IPS DF 4.7 (cell line): ENCODE data around the gene RSU1.

Source experiments
- DNase-seq: peaks from one replicate; pipeline ENCODE4 v3.0.0-alpha.2; 2013; ENCODE audit warnings: low spot score; ENCODE audit errors: extremely low read depth

Gene RSU1

GRCh38 chr10:16681521-16681920 lies 135.7 kb downstream of the RSU1 start:
- DNase-seq, result no peak

DNA sequence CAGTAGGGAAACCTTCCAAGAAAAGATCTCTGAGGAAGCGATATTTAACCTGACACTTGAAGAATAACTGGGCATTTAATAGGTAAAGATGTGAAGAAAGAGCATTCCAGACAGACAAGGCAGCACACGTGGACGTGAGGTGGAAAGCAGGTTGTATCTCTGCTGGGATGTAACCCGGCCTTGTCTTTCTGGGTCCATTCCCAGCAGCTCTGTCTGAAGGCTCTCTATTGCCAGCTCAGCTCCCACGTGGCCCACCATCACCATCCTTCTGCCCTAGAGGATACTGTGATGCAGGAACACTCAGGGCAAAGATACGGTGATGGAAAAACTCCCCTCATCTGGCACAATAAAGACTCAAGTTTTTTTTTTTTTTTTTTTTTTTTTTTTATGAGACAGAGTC lies 137.7 kb downstream of the RSU1 start:
- no peak for DNase-seq

DNA sequence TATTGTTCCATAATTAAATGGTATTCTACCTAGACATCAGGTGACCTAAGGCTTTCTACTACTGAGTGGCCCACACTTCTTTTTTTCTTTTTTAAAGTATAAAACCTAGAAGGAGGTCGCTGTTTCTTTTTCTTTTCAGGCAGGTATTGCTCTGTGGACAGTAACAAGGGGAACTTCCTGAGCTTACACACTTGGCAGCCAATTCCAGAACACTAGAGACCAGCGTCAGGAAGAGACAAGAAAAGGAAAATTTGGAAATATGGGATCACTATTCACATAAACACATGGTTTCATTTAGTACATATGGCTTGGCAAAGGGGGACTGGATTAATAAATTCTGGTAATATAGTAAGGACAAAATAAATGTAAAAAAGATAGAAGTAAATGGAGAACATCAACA lies 141.9 kb downstream of the RSU1 start:
- no peak for DNase-seq

DNA sequence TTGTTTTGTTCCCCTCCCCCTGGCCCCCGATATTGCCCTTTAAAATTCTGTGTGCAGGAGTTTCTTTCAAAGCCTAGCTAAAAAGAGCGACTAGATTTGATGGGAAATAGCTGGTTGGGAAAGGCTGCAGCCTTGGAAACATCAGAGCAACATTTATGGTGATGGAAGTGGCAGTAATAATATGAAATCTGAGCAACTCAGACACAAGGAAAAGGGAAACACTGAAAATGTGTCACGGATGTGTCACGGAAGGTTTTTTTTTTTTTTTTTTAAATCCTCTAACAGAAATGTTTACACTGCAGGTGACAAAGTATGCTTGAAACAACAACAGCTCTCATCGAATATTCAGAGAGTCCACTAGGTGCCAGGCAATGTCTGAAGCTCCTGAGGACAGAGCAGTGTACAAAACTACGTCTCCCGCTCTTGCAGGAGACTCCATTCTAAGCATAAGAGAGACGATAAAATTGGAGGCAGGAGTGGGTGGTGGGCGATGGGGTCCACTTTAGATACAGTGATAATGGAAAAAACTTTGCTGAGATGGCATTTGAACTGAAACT lies 143.0 kb downstream of the RSU1 start:
- DNase-seq, result no peak

- DNase-seq, result no peak
These were observed 143.8 kb downstream of the RSU1 start for GRCh38 chr10:16673443-16673842.

GRCh38 chr10:16663444-16663843 lies 153.8 kb downstream of the RSU1 start:
- no peak for DNase-seq

- DNase-seq, result no peak
These were observed 154.3 kb downstream of the RSU1 start for GRCh38 chr10:16662923-16663322.

DNA sequence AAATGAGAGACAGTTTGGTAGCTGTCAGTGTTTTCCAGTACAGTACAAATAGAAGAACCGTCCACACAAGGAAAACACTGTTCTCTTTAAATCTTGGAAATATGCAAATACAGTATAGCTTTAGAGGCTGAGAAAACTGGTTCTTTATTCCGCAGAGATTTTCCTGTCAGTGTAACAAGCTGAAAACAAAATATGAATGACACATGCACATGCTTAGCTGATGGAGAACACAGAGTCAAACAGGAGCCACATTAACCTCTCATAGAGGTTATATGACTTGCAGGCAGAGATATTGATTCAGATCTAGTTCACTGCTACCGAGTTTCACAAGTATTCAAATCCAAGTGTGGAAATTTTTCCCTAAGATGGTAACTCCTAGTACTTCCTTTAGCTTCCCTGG lies 160.3 kb downstream of the RSU1 start:
- DNase-seq, result no peak

DNA sequence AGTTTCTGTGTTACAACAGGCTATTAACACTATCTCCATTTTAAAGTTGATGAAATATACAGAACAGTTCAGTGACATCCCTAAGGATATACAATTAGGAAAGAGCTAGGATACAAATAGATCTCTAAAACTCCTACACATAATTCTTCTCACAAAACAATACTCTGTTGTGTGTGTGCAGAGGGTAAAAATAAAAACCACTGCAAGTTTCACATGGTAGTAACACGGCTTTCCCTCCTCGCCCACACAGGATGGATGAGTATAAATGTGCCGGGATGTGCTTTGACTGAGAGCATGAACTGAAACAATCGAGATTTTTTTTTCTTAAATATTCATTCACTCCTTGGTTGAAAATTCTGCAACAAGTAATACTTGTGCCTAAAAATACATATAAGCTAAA lies 164.0 kb downstream of the RSU1 start:
- DNase-seq, result no peak

- DNase-seq, result no peak
These were observed 165.1 kb downstream of the RSU1 start for GRCh38 chr10:16652154-16652553.

- DNase-seq, result no peak
These were observed 167.5 kb downstream of the RSU1 start for GRCh38 chr10:16649757-16650156.

GRCh38 chr10:16648366-16648765 lies 168.9 kb downstream of the RSU1 start:
- no peak for DNase-seq

GRCh38 chr10:16646181-16647059 lies 170.8 kb downstream of the RSU1 start:
- DNase-seq, result no peak

DNA sequence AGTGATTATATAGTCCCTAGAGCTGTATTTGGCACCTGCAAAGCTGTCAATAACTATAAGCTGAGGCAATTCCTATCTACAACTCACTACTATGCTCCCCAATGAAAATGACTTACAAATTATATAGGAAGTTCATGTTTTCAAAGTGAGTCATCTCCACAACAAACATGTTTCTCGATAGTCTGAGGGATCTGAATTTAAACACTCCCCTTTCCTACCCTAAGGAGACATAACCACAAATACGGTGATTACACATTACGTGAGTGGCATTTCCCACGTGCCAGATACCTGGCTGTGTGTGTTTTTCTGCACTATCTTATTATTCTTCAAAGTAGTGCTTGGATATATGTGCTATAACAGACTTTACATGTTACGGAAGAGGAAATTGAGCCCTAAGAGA lies 173.1 kb downstream of the RSU1 start:
- DNase-seq, result no peak

DNA sequence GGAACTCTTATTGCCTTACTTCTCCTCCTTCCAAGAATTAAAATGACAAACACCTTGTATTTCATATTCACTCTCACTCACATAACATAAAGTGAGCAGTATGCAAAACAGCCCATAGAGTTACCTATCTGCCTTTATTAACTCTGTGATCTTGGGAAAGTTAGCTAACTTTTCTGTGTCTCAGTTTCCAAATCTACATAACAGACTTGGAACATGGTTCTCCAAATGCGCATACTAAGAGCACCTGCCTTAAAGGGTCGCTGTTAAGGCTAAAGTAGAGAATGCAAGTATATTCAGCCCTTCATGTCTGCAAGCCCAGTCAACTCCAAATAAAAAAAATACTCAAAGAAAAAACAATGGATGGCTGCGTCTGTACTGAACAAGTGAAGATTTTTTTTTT lies 173.7 kb downstream of the RSU1 start:
- no peak for DNase-seq

GRCh38 chr10:16640153-16640552 lies 177.1 kb downstream of the RSU1 start:
- DNase-seq, result no peak

DNA sequence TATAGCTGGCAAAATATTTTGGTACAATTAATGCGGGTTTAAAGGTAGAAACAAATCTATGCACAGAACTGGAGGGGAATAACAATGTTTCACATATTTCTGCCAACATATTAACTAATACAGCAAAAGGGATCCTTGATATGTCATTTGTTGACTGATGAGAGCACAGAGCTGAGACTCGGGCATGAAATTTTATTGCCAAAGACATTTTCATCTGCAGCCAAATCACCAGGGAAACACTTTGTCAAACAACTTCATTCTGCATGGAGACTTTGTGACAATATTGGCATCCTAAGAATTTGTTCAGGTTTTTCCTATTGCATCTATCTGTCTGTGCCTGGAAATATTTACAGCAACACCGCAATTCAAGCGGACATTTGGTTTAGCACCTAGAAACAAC lies 177.8 kb downstream of the RSU1 start:
- DNase-seq, result no peak

- no peak for DNase-seq
These were observed 184.2 kb downstream of the RSU1 start for GRCh38 chr10:16632996-16633395.

- no peak for DNase-seq
These were observed 190.5 kb downstream of the RSU1 start for GRCh38 chr10:16626697-16627096.

GRCh38 chr10:16612981-16613355 lies 204.3 kb downstream of the RSU1 start:
- DNase-seq, result no peak

DNA sequence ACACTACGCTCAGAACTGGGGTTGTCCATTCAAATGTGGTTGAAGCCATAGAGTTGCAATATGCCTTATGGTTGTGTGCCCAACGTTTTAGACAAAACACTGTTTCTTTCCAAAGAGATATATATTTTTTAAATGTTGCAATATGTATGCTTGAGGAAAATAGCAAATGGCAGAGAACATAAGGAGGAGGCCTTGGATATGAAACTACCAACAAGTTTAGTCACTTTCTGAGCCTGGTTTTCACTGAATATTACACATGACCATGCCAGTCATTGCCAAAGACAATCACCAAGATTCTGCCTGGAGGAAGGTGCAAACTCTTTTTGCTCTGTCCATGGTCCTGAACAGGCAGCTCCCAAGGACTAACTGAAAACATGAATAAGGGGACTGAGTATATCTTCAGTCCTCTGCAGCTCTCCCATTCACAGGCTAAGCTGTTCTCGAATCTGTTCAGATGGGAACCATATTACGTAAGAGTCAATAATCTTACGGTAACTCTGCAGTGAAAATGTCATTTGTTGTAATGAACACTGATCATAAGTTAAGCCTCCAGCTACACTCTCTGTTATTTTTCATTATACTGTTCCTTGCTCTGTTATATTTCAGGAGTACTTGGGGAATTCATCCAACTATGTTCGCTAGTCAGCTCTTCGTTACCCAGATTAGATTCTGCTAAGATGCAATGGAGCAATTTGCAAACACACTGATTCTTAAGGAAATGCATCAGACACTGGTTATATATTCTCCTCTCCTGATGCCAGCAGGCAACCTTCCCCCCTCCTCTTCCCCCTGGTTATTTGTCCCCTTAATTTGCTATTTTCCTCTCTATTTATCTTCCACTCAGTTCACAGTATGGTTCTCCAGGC lies 204.9 kb downstream of the RSU1 start:
- no peak for DNase-seq

DNA sequence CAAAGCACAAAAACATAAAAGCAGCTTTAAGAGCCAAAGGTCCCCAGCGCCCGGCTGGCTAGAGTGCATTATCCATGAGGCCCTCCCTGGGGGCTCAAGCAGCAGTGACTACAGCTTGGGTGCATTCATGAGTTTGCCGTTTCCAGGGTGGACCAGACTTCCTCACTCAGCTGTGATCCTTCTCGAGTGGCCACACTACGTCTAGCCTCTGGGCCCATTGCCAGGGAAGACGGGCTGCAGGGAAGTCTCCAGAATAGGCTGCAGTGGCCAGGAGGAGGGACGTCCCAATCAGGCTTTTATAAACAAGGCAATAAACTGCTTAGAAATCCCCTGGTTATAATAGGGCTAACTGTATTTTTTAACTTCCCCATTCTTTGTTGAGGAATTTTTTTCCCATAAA lies 206.2 kb downstream of the RSU1 start:
- no peak for DNase-seq
